Activated CD4-positive, alpha-beta T cell treated with anti-CD3 and anti-CD28 coated beads, Interleukin-2, amount 50 U/mL, for 48 hours (primary cell): ENCODE data around the gene CSF1.
A peak's percentile ranks its signal among the peaks of the same experiment; 100 is the strongest.
"Not testable (repeated sequence)": the region's sequence is repeated elsewhere in the genome, so short reads cannot be mapped to it uniquely, and the experiment has no call there.

Source experiments
- DNase-seq, 2 experiments: peaks; one replicate each; pipeline ENCODE4 v3.0.0-alpha.2; 2020

CSF1 gene, protein sequence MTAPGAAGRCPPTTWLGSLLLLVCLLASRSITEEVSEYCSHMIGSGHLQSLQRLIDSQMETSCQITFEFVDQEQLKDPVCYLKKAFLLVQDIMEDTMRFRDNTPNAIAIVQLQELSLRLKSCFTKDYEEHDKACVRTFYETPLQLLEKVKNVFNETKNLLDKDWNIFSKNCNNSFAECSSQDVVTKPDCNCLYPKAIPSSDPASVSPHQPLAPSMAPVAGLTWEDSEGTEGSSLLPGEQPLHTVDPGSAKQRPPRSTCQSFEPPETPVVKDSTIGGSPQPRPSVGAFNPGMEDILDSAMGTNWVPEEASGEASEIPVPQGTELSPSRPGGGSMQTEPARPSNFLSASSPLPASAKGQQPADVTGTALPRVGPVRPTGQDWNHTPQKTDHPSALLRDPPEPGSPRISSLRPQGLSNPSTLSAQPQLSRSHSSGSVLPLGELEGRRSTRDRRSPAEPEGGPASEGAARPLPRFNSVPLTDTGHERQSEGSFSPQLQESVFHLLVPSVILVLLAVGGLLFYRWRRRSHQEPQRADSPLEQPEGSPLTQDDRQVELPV

DNA sequence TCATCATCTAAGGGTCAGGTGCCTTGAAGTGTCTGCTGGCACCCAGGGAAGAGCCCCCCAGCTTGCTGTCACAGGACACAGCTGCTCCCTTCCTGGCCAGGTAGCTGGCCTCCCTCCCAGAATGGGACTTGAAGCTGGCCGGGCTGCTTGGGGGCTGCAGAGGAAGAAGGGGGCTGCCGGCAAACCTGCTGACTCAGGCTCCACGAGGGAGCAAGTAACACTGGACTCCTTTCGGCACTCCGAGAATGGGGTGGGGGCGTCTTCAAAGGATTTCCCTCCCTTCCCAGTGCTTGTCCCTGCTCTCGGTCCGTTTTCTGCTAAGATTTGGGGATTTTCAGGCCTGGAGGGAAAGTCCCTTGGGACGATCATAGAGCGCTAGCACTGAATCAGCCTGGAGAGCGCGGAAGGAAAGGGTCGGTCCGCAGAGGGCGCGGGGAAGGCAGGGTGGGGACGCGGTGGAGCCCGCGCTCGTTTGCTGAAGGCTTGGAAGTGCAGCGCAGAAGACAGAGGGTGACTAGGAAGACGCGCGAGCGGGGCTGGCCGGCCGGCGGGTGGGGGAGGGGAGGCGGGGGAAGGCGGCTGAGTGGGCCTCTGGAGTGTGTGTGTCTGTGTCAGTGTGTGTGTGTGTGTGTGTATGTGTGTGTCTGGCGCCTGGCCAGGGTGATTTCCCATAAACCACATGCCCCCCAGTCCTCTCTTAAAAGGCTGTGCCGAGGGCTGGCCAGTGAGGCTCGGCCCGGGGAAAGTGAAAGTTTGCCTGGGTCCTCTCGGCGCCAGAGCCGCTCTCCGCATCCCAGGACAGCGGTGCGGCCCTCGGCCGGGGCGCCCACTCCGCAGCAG, at the start of gene CSF1:
CSF1 (plus strand) TSS at position 727 of the 840 bp plus-strand sequence. CDS start 175 bp downstream, outside the sequence.
- DNase-seq = peak; percentile 66 to 70

- DNase-seq = not testable (repeated sequence)
Measured at GRCh38 chr1:109861616-109862015, 49.0 kb upstream of the CSF1 start.

DNA sequence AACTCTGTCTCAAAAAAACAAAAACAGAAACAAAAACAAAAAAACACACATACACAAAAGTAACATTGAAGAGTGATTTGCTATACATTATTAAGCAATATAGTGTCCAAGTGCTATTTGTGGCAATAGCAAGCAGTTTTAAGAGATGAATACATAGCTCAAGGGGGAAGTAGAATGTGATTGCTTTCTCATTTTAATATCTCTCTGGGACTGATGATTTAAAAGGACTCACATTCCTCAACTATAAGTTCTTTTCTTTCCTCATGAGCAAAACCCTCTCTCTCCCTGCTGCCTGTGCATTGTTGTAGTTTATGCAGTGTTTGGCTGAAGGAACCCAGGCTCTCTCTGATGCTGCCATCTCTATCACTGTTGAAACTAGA, 47.0 kb upstream of the CSF1 start:
- DNase-seq = no peak

DNA sequence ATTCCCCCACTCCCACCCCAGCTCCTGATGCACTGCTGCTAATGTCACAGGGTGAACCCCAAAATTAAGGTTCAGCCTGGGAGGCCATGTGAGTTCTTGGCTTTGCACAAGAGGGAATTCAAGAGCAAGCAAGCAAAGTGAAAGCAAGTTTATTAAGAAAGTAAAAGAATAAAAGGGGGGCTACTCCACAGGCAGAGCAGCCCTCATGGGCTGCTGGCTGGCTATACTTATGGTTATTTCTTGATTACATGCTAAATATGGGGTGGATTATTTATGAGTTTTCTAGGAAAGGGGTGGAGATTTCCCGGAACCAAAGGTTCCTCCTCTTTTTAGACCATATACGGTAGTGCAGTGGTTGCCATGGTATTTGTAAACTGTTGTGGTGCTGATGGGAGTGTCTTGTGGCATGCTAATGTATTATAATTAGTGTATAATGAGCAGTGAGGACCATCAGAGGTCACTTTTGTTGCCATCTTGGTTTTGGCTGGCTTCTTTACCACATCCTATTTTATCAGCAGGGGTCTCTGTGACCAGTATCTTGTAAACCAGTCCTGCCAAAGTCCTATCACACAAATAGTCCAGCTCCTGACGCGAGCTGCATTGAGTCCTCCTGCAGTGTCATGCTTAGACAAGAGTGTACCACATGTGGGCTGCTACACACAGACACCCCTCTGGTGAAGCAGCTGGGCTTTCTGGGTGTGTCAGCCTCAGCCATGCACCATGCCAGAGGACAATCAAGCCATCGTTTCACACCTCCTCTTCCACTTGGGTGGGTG, 46.4 kb upstream of the CSF1 start:
- no peak for DNase-seq

- no peak for DNase-seq
Measured at GRCh38 chr1:109864930-109865612, 45.6 kb upstream of the CSF1 start.

DNA sequence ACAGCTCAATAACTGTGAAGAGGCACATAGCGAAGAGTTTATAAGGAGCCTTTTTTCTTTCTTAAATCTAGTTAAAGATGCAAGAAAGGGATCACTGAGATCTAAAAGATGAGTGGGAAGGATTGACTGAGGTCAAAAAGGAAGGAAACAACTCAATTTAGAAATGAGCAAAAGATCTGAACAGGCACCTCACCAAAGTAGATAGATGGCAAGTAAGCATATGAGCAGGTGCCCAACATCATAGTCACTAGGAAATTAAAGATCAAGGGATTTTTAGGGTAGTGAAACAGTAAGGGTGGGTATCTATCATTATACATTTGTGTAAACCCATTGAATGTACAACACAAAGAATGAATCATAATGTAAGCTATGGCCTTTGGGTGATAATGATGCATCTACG, 44.6 kb upstream of the CSF1 start:
- no peak for DNase-seq

GRCh38 chr1:109873278-109874175, 37.1 kb upstream of the CSF1 start:
- DNase-seq = no peak

DNA sequence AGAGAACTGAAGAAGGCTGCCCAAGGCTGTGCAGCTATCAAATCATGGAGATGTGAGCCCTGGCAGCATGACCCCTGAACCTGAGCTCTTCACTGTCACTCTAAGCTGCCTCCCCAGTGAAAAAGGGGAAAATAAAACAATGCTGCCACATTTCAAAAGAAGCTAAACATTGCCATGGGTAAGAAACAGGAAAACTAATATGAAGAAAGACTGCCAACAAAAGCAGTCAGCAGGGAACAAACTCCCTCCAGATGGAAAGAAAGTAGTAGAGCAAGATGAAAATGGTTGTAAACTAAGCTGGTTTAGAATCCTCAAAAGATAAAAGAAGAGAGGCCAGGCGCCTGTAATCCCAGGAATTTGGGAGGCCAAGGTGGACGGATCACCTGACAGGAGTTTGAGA, 36.2 kb upstream of the CSF1 start:
- DNase-seq = no peak

- no peak for DNase-seq
Measured at GRCh38 chr1:109875874-109876273, 34.8 kb upstream of the CSF1 start.

DNA sequence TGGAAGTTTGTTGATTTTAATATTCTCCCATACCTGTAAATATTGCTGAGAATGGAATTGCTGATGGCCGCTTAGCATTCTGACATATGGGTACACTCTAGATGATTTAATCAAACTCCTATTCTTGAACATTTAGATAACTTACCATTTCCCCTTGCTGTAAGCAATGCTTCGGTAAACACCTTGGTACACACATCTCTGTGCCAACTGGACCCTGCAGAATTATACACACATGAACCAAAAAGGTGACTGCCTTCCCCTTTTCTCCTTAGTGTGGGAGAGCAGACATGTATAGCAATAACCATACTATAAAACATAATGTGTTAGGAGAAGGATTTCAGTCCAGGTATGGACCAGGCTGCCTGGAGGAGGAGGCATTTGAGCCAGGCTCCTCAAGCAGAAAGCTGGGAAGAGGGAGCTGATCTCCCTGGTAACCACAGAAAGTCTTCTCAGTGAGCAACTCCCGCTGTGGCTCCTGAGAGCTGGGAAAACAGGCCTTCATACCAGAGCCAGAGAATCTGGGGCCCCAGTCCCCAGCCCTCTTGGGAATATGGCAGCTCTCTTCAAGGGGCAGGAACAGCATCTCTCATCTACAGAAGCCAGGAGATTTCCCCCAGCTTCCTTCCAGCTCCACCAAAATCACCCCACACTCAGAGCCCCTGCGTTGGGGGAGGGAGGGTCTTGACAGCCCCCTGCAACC, 33.9 kb upstream of the CSF1 start:
- no peak for DNase-seq

DNA sequence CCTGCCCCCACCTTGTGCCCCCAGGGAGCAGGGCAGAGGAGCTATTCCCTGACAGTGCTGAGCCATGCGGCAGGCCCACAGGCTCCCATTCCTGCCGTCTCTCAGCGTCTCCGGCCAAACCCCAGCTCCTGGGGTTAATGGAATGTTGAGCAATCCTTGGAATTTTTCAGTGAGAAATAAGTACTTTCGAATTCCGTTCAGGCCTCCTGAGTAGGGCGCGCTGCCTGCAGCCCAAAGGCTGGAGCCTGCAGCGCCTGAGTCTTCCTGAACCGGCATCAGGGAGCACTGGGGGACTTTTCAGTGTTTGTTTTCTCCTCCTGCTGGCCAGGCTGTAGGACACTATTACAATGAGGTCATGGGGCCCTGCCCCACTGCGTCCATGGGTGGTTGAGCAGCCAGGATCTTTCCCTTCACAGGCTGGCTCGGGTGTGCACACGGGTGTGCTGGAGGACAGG, 33.3 kb upstream of the CSF1 start:
- DNase-seq = no peak

DNA sequence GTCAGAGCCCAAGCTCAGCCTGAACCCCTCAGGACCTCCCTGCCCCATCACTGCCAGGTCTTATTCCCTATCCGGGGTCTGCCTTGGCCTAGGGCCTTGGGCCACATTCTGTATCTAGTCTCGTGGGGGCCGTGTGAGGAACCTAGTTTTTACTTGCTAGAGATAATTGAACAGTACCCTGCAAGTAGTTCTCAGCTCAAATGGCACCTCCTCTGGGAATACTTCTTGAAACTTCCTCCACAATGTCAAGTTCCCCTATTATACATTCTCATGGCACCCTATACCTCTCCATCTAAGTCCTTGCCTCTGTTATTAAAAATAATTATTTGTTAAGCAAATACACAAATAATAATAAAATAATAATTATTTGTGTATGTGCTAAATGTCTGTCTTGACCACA, 32.9 kb upstream of the CSF1 start:
- DNase-seq = no peak

DNA sequence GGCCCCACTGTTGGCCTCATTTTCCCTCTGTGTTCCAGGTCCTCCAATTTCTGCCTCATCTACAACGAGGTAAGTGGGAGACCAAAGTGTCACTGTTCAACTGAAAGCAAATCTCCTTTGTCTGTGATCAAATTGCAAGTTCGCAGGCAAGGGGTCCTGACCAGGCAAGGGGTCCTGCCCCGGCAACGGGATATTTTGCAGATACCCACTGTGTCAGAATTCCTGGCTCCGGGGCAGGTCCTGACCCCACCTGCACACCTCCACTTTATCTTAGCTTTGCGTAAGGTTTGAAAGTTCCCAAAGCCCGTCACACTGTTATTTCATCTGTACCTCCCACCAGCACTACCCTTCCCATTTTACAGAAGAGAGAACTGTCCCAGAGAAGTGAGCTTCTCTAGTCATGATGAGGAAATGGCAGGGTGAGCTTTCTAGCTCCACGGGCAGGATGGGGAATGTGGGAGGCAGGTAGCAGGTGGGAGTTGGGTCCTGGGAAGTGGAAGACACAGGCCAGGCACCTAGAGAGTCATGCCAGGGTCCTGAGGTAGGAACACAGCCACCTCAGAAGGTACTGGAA, 32.0 kb upstream of the CSF1 start:
- no peak for DNase-seq

GRCh38 chr1:109879371-109879770, 31.3 kb upstream of the CSF1 start:
- DNase-seq = not testable (repeated sequence)

GRCh38 chr1:109879881-109880525, 30.6 kb upstream of the CSF1 start:
- DNase-seq = no peak

- DNase-seq = no peak
Measured at GRCh38 chr1:109880971-109881894, 29.4 kb upstream of the CSF1 start.

GRCh38 chr1:109881906-109882287, 28.8 kb upstream of the CSF1 start:
- no peak for DNase-seq
